ENCODE measurements around the gene PRPF6. TPM values are rescaled to one million over a fixed set of nuclear protein-coding genes. Genes with fewer than 3 reads are reported as not detected.
A peak's percentile ranks its signal among the peaks of the same experiment; 100 is the strongest.

Gene PRPF6
- total and polyA plus RNA-seq, 2 of the 13 experiments (the other 11 are each of a cell fraction or from before 2014, with no cell fraction given): 63.7 to 101 TPM

GRCh38 chr20:64048402-64049044, 67.6 kb downstream of the PRPF6 start (continued):
- TF ChIP-seq STAG1 (CRISPR knock-in tag; IDR thresholded peaks at IDR 0.05): no peak
- no peak for TF ChIP-seq TBP (CRISPR knock-in tag; IDR thresholded peaks at IDR 0.05)
- peak; percentile 64 for TF ChIP-seq HOXA3 (CRISPR knock-in tag; IDR thresholded peaks at IDR 0.05)
- TF ChIP-seq, protein P1, sequence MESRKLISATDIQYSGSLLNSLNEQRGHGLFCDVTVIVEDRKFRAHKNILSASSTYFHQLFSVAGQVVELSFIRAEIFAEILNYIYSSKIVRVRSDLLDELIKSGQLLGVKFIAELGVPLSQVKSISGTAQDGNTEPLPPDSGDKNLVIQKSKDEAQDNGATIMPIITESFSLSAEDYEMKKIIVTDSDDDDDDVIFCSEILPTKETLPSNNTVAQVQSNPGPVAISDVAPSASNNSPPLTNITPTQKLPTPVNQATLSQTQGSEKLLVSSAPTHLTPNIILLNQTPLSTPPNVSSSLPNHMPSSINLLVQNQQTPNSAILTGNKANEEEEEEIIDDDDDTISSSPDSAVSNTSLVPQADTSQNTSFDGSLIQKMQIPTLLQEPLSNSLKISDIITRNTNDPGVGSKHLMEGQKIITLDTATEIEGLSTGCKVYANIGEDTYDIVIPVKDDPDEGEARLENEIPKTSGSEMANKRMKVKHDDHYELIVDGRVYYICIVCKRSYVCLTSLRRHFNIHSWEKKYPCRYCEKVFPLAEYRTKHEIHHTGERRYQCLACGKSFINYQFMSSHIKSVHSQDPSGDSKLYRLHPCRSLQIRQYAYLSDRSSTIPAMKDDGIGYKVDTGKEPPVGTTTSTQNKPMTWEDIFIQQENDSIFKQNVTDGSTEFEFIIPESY (CRISPR knock-in tag; IDR thresholded peaks at IDR 0.05): peak; percentile 70
- peak; percentile 94 for TF ChIP-seq ZBTB38 (CRISPR knock-in tag; IDR thresholded peaks at IDR 0.05)
- TF ChIP-seq ZNF563 (CRISPR knock-in tag; IDR thresholded peaks at IDR 0.05): 0 out of 2 replicates have a peak, but pooled peaks have one; percentile 31
- 0 out of 2 replicates have a peak, but pooled peaks have one; percentile 42 for TF ChIP-seq ZHX1 (CRISPR knock-in tag; IDR thresholded peaks at IDR 0.05; ENCODE audit: low read depth)
- no peak for TF ChIP-seq ZNF446 (CRISPR knock-in tag; IDR thresholded peaks at IDR 0.05)
- TF ChIP-seq NR3C1 (CRISPR knock-in tag; IDR thresholded peaks at IDR 0.05): peak; percentile 28; the same call in 1 of the 2 replicates

Measured in HepG2 (cell line).